HG03025 (cell line): ENCODE measurements around the gene MAP1LC3B.
"Not testable (repeated sequence)": the region's sequence is repeated elsewhere in the genome, so short reads cannot be mapped to it uniquely, and the experiment has no call there.

Experiments
- ATAC-seq: cut with Tn5 transposase; IDR thresholded peaks from one replicate; pipeline ENCODE4 v1.9.1; 2021; ENCODE audit warnings: mild to moderate bottlenecking, moderate library complexity; ENCODE audit not compliant: unreplicated experiment, low FRiP score

The MAP1LC3B gene

DNA sequence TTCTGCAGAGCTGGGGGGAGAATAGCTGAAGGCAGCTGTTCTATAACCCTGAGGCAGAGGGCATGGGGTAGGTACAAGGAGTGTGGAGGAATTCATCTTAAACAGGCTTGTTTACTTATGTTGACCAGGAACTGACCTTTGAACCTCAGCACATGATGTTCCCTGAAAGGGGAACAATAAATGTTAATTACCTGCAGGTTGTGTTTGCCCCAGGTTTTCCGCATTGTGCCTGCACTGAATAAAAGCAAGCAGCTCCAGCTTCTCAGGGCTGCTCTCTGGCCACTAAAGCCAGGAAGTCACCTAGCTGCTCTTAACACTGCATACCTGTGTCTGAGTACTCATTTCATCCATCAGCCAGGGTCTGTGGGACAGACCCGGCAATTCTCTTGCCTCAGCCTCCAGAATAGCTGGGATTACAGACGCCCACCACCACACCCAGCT is 12.8 kb upstream of the MAP1LC3B start:
- ATAC-seq, result not testable (repeated sequence)

- ATAC-seq, result no peak
Observed at GRCh38 chr16:87380403-87380802, 11.7 kb upstream of the MAP1LC3B start.

DNA sequence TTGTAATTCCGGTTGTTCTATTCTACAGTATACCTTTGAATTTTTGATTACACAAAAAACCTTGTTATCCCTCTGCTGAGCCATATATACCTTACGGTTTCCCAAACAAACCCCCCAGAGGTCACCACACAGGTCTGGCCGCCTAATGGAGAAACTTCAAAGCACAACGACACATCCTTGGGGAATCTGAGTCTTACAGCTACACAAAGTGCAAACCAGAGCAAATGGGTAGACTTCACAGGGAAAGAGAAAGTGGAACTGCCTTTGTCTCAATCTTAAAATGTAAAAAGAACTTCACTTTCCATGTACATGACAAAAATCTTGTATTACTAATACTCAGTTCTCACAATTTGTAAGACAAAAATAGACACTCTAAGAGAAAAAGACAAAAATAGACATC is 11.3 kb upstream of the MAP1LC3B start:
- ATAC-seq, result no peak

DNA sequence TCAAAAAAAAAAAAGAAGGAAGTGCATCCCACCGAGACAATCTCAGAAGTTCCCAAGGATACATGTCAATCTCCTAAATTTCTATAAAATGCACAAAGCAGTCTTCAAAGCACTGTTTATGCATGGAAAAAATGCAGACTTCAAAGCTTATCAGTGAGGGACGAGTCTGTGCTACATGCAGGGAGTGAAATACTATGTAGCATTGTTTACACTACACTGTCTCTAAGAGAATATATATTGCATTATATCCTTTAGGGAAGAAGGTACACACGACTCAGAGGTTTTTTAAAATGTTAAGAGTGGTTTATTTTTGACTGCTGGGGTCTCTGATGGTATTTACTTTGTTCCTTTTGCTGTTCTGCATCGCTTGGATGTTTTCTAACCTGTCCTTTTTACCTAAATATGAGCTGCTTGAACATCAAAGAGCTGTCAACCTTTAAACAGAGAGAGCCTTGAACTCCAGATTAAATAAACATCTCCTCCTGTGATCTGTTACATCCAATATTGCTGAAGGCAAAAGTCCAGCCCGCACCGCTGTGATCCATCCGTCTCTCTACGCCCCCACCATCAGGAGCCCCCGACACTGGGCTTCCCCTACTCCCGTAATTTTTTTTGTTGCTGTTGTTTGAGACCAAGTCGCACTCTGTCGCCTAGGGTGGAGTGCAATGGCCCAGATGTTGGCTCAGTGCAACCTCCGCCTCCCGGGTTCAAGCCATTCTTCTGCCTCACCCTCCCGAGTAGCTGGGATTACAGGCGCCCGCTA is 9.9 kb upstream of the MAP1LC3B start:
- ATAC-seq, result no peak

- peak; percentile 43 for ATAC-seq
Observed at GRCh38 chr16:87383505-87384161, 8.5 kb upstream of the MAP1LC3B start, which contains the start of gene FBXO31. TSS of gene FBXO31 (minus strand) at chr16:87383776. CDS start at chr16:87383744, 32 bp downstream.

DNA sequence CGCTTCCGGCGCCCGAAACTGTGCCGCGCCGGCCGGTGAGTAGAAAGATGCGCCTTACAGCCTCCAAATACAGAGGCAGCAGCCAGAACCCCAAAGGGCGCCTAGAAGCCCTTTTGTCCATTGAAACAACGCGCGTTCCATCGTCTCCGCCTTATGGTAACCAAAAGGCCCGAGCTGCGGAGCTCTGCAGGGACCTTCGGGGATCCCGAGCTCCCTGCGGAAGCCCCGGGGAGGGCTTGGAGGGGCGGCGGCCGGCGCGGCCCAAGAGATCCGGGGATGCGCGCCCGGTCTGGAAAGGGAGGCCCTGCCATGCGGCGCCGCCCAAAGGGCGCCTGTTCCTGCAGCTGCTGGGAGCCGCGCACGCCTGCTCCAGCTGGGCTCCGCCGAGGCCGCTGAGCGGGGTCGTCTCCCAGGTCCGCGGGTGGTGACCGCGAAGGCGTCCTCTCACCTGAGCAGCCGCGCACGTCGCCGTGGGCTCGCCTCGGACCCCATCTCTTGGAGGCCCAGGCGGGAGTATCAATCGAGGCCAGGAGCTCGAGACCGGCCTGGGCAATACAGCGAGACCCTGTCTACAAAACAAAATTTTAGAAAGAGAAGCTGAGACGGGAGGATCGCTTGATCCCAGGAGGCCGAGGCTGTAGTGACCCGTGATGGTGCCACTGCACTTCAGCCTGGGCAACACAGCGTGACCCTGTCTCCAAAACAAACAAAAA is 7.8 kb upstream of the MAP1LC3B start:
- peak; percentile 10 for ATAC-seq

DNA sequence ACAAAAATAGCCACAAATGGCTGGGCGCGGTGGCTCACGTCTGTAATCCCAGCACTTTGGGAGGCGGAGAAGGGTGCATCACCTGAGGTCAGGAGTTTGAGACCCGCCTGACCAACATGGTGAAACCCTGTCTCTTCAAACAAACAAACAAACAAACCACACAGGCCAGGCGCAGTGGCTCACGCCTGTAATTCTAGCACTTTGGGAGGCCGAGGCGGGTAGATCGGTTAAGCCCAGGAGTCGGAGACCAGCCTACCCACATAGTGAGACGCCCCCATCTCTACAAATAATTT is 7.3 kb upstream of the MAP1LC3B start:
- not testable (repeated sequence) for ATAC-seq

GRCh38 chr16:87387942-87388817 is 4.0 kb upstream of the MAP1LC3B start:
- ATAC-seq, result peak; percentile 47

DNA sequence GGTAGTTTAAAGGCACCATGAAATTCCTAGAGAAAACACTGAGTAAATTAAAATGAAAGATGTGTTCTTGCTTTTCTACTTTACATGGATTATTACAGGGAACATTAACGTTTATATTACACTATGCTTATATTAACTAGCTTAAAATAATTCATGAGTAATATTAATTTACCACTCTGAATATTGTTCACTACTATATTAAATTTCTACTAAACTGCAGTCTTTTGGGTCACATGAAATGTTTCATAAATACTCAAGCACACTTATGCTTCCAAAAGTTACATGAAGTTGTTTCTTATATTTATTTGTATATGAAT is 3.4 kb upstream of the MAP1LC3B start:
- no peak for ATAC-seq

GRCh38 chr16:87389245-87389644 is 2.9 kb upstream of the MAP1LC3B start:
- no peak for ATAC-seq

- not testable (repeated sequence) for ATAC-seq
Observed at GRCh38 chr16:87389914-87390313, 2.2 kb upstream of the MAP1LC3B start.

- no peak for ATAC-seq
Observed at GRCh38 chr16:87390641-87391323, 1.4 kb upstream of the MAP1LC3B start.

DNA sequence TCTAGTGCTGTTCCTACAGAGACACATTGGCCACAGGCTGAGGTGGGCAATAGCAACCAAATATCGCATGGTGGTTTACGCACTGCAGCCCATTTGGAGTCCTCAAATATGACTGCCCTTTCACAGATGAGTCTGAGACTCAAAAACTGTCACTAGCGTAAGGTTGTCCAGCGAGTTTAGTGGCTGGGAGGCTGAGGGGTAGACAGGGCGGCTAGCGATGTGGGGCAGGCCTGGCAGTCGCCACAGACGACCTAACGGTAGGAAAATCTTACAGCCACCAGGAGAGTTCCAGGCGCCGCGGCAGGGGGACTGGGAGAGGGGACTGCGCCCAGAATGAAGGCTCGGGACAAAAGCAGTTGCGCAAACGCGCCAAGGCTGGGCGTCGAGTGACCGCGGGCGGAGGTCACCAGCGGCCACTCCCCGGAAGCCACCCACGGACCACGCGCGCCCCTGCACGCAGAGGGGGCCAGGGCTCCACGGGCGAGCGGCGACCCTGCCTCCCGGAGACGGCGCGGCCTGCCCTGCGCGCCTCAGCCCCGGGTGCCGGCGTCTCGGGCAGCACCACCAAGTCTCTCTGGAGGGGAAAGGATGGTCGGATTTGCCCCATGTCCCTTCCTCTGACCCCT is 699 bp upstream of the MAP1LC3B start:
- ATAC-seq, result peak; percentile 17

- ATAC-seq, result no peak
Observed at GRCh38 chr16:87392821-87393679, 914 bp downstream of the MAP1LC3B start.

- no peak for ATAC-seq
Observed at GRCh38 chr16:87393680-87394055, 1.5 kb downstream of the MAP1LC3B start.

GRCh38 chr16:87395181-87395842 is 3.2 kb downstream of the MAP1LC3B start:
- ATAC-seq, result no peak

- no peak for ATAC-seq
Observed at GRCh38 chr16:87404764-87405625, 12.9 kb downstream of the MAP1LC3B start.
